ENCODE measurements around the gene STAM. TPM values are rescaled to one million over a fixed set of nuclear protein-coding genes. Genes with fewer than 3 reads are reported as not detected.

STAM gene
- total and polyA plus RNA-seq, 9 of the 15 experiments (the other 6 are each of a cell fraction or from before 2014, with no cell fraction given), result 13.8 to 33.5 (median 26.4) TPM

GRCh38 chr10:17643755-17644484, at the start of gene STAM (continued):
- TF ChIP-seq NFE2L1 (tag; IDR thresholded peaks at IDR 0.05; ENCODE audit: borderline replicate concordance, low read depth) (no peak), E2F3 (CRISPR knock-in tag; IDR thresholded peaks at IDR 0.05) (0 out of 2 replicates have a peak, but pooled peaks have one; percentile 10), OTX1 (CRISPR knock-in tag; IDR thresholded peaks at IDR 0.05) (no peak), RNF219 (CRISPR knock-in tag; IDR thresholded peaks at IDR 0.05) (0 out of 2 replicates have a peak, but pooled peaks have one; percentile 64), GABPB2 (CRISPR knock-in tag; conservative IDR thresholded peaks at IDR 0.05) (no peak), ZNF41 (CRISPR knock-in tag; conservative IDR thresholded peaks at IDR 0.05) (no peak), HIVEP1 (CRISPR knock-in tag; IDR thresholded peaks at IDR 0.05) (no peak), NFIC (IDR thresholded peaks at IDR 0.05) (peak; percentile 84), ZNF347 (CRISPR knock-in tag; IDR thresholded peaks at IDR 0.05; ENCODE audit: low read depth) (no peak), SMARCA5 (IDR thresholded peaks at IDR 0.05) (0 out of 2 replicates have a peak, but pooled peaks have one; percentile 47), E2F1 (CRISPR knock-in tag; IDR thresholded peaks at IDR 0.05) (no peak), TFAM (CRISPR knock-in tag; conservative IDR thresholded peaks at IDR 0.05) (no peak), KDM5B (IDR thresholded peaks at IDR 0.05; ENCODE audit: insufficient replicate concordance, low read depth, low read length) (peak; percentile 78), NFRKB (IDR thresholded peaks at IDR 0.05; ENCODE audit: low read depth) (peak; percentile 82), POLR2AphosphoS5 (IDR thresholded peaks at IDR 0.05; ENCODE audit: control insufficient read depth, insufficient read depth, low read depth, low read length) (peak; percentile 70), ZNF518B (CRISPR knock-in tag; IDR thresholded peaks at IDR 0.05) (no peak), ZNF75A (CRISPR knock-in tag; IDR thresholded peaks at IDR 0.05) (no peak), ZKSCAN3 (CRISPR knock-in tag; IDR thresholded peaks at IDR 0.05) (no peak), FOXA3 (CRISPR knock-in tag; conservative IDR thresholded peaks at IDR 0.05 in 1 of 2, IDR thresholded peaks at IDR 0.05 in 1 of 2) (no peak)
